Activated naive CD4-positive, alpha-beta T cell treated with anti-CD3 and anti-CD28 coated beads, Interleukin-2, amount 50 U/mL, for 24 hours (primary cell): ENCODE results near the gene ZFP69.
"Not testable (repeated sequence)": the region's sequence is repeated elsewhere in the genome, so short reads cannot be mapped to it uniquely, and the experiment has no call there.

Source experiments
- H3K27ac Mint-ChIP-seq: one replicate; pipeline ENCODE4 v1.8.0; 2021; ENCODE audit warnings: mild to moderate bottlenecking, mixed read lengths
- H3K27me3 Mint-ChIP-seq: one replicate; pipeline ENCODE4 v1.8.0; 2021; ENCODE audit warnings: mixed read lengths
- H3K36me3 Mint-ChIP-seq: one replicate; pipeline ENCODE4 v1.8.0; 2021; ENCODE audit warnings: mixed read lengths
- H3K4me1 Mint-ChIP-seq: one replicate; pipeline ENCODE4 v1.8.0; 2021; ENCODE audit warnings: mixed read lengths
- H3K4me3 Mint-ChIP-seq: one replicate; pipeline ENCODE4 v1.8.0; 2021; ENCODE audit warnings: mild to moderate bottlenecking, mixed read lengths
- H3K9me3 Mint-ChIP-seq: one replicate; pipeline ENCODE4 v1.8.0; 2021; ENCODE audit warnings: mixed read lengths

ZFP69 gene

GRCh38 chr1:40477678-40478053 lies 576 bp downstream of the ZFP69 start:
- peaks cover 20% of the 10 kb centered on the region for H3K9me3 Mint-ChIP-seq
- no peak overlapping the region for H3K27ac Mint-ChIP-seq
- H3K4me3 Mint-ChIP-seq: peak overlapping the region; percentile 77
- H3K4me1 Mint-ChIP-seq: peaks cover 27% of the 10 kb centered on the region
- no peaks in the 10 kb centered on the region for H3K27me3 Mint-ChIP-seq
- peaks cover 24% of the 10 kb centered on the region for H3K36me3 Mint-ChIP-seq

GRCh38 chr1:40478276-40478675 lies 1.2 kb downstream of the ZFP69 start:
- peak overlapping the region; percentile 57 for H3K27ac Mint-ChIP-seq
- peaks cover 26% of the 10 kb centered on the region for H3K36me3 Mint-ChIP-seq
- H3K27me3 Mint-ChIP-seq: no peaks in the 10 kb centered on the region
- H3K9me3 Mint-ChIP-seq: peaks cover 17% of the 10 kb centered on the region
- H3K4me1 Mint-ChIP-seq: peaks cover 27% of the 10 kb centered on the region
- peak overlapping the region; percentile 77 for H3K4me3 Mint-ChIP-seq

GRCh38 chr1:40479156-40479555 lies 2.1 kb downstream of the ZFP69 start:
- H3K27me3 Mint-ChIP-seq: no peaks in the 10 kb centered on the region
- peaks cover 27% of the 10 kb centered on the region for H3K4me1 Mint-ChIP-seq
- no peak overlapping the region for H3K27ac Mint-ChIP-seq
- H3K4me3 Mint-ChIP-seq: peak overlapping the region; percentile 6
- peaks cover 30% of the 10 kb centered on the region for H3K36me3 Mint-ChIP-seq
- peaks cover 16% of the 10 kb centered on the region for H3K9me3 Mint-ChIP-seq

GRCh38 chr1:40495315-40495903 lies 18.3 kb downstream of the ZFP69 start:
- no peaks in the 10 kb centered on the region for H3K4me1 Mint-ChIP-seq
- peaks cover 34% of the 10 kb centered on the region for H3K9me3 Mint-ChIP-seq
- H3K36me3 Mint-ChIP-seq: peaks cover 59% of the 10 kb centered on the region
- H3K27me3 Mint-ChIP-seq: no peaks in the 10 kb centered on the region
- H3K4me3 Mint-ChIP-seq: no peak overlapping the region
- no peak overlapping the region for H3K27ac Mint-ChIP-seq

- H3K4me3 Mint-ChIP-seq, H3K27ac Mint-ChIP-seq, H3K4me1 Mint-ChIP-seq, H3K27me3 Mint-ChIP-seq: not testable (repeated sequence)
- H3K36me3 Mint-ChIP-seq: peaks cover 56% of the 10 kb centered on the region
- peaks cover 17% of the 10 kb centered on the region for H3K9me3 Mint-ChIP-seq
Measured at GRCh38 chr1:40502651-40503050, 25.6 kb downstream of the ZFP69 start.

GRCh38 chr1:40507973-40508372 lies 30.9 kb downstream of the ZFP69 start:
- H3K4me1 Mint-ChIP-seq: peaks cover 11% of the 10 kb centered on the region
- no peaks in the 10 kb centered on the region for H3K27me3 Mint-ChIP-seq
- H3K4me3 Mint-ChIP-seq: peak overlapping the region; percentile 91
- H3K27ac Mint-ChIP-seq: peak overlapping the region; percentile 41
- peaks cover 44% of the 10 kb centered on the region for H3K36me3 Mint-ChIP-seq
- peaks cover 10% of the 10 kb centered on the region for H3K9me3 Mint-ChIP-seq

GRCh38 chr1:40508375-40509341 lies 31.6 kb downstream of the ZFP69 start, which contains the start of gene EXO5:
EXO5 (plus strand) TSS chr1:40508767; CDS start chr1:40514545, 5,778 bp downstream.
- Mint-ChIP-seq H3K4me3 (peak within 1 kb of the TSS; percentile 91), H3K27me3 (no peaks in the 10 kb centered on the region), H3K9me3 (peaks cover 10% of the 10 kb centered on the region), H3K27ac (peak within 1 kb of the TSS; percentile 41), H3K4me1 (peaks cover 11% of the 10 kb centered on the region), H3K36me3 (peaks cover 38% of the 10 kb centered on the region)

GRCh38 chr1:40519517-40519916 lies 42.4 kb downstream of the ZFP69 start:
- Mint-ChIP-seq H3K27me3 (no peaks in the 10 kb centered on the region), H3K36me3 (peaks cover 22% of the 10 kb centered on the region), H3K9me3 (peaks cover 21% of the 10 kb centered on the region), H3K4me1 (no peaks in the 10 kb centered on the region), H3K4me3 (no peak overlapping the region), H3K27ac (no peak overlapping the region)

GRCh38 chr1:40530735-40531380 lies 53.8 kb downstream of the ZFP69 start:
- Mint-ChIP-seq H3K4me3 (peak overlapping the region; percentile 100), H3K9me3 (peaks cover 14% of the 10 kb centered on the region), H3K36me3 (peaks cover 12% of the 10 kb centered on the region), H3K27me3 (peaks cover 5% of the 10 kb centered on the region), H3K4me1 (peaks cover 26% of the 10 kb centered on the region), H3K27ac (peak overlapping the region; percentile 98)

- peaks cover 3% of the 10 kb centered on the region for H3K27me3 Mint-ChIP-seq
- peaks cover 10% of the 10 kb centered on the region for H3K36me3 Mint-ChIP-seq
- H3K9me3 Mint-ChIP-seq: peaks cover 11% of the 10 kb centered on the region
- peak within 1 kb of the TSS; percentile 98 for H3K27ac Mint-ChIP-seq
- peak within 1 kb of the TSS; percentile 100 for H3K4me3 Mint-ChIP-seq
- H3K4me1 Mint-ChIP-seq: peaks cover 26% of the 10 kb centered on the region
Measured at GRCh38 chr1:40531381-40532061, 54.4 kb downstream of the ZFP69 start, which contains the start of gene ZNF684. ZNF684 (plus strand) TSS chr1:40531637; CDS start chr1:40533167, 1,530 bp downstream.

- peaks cover 11% of the 10 kb centered on the region for H3K9me3 Mint-ChIP-seq
- peaks cover 11% of the 10 kb centered on the region for H3K36me3 Mint-ChIP-seq
- H3K4me1 Mint-ChIP-seq: peaks cover 26% of the 10 kb centered on the region
- peak overlapping the region; percentile 100 for H3K4me3 Mint-ChIP-seq
- H3K27me3 Mint-ChIP-seq: peaks cover 3% of the 10 kb centered on the region
- H3K27ac Mint-ChIP-seq: no peak overlapping the region
Measured at GRCh38 chr1:40532062-40532389, 54.9 kb downstream of the ZFP69 start.

GRCh38 chr1:40532844-40533424 lies 55.8 kb downstream of the ZFP69 start:
- peaks cover 3% of the 10 kb centered on the region for H3K27me3 Mint-ChIP-seq
- no peak overlapping the region for H3K27ac Mint-ChIP-seq
- peaks cover 26% of the 10 kb centered on the region for H3K4me1 Mint-ChIP-seq
- H3K4me3 Mint-ChIP-seq: peak overlapping the region; percentile 63
- H3K9me3 Mint-ChIP-seq: peaks cover 11% of the 10 kb centered on the region
- H3K36me3 Mint-ChIP-seq: peaks cover 15% of the 10 kb centered on the region

- Mint-ChIP-seq H3K27ac (no peak overlapping the region), H3K9me3 (peaks cover 11% of the 10 kb centered on the region), H3K36me3 (peaks cover 19% of the 10 kb centered on the region), H3K4me1 (peaks cover 26% of the 10 kb centered on the region), H3K4me3 (no peak overlapping the region), H3K27me3 (peaks cover 2% of the 10 kb centered on the region)
Measured at GRCh38 chr1:40534589-40534988, 57.5 kb downstream of the ZFP69 start.

- Mint-ChIP-seq H3K36me3 (peaks cover 20% of the 10 kb centered on the region), H3K27ac (no peak overlapping the region), H3K4me3 (no peak overlapping the region), H3K4me1 (peaks cover 24% of the 10 kb centered on the region), H3K9me3 (peaks cover 7% of the 10 kb centered on the region), H3K27me3 (no peaks in the 10 kb centered on the region)
Measured at GRCh38 chr1:40535732-40536131, 58.6 kb downstream of the ZFP69 start.

- peaks cover 37% of the 10 kb centered on the region for H3K36me3 Mint-ChIP-seq
- no peak overlapping the region for H3K4me3 Mint-ChIP-seq
- no peaks in the 10 kb centered on the region for H3K27me3 Mint-ChIP-seq
- H3K9me3 Mint-ChIP-seq: no peaks in the 10 kb centered on the region
- no peaks in the 10 kb centered on the region for H3K4me1 Mint-ChIP-seq
- H3K27ac Mint-ChIP-seq: no peak overlapping the region
Measured at GRCh38 chr1:40539338-40539737, 62.2 kb downstream of the ZFP69 start.
